Epithelial cell of prostate (primary cell): ENCODE data around the gene AMBRA1.
"Not testable (repeated sequence)": the region's sequence is repeated elsewhere in the genome, so short reads cannot be mapped to it uniquely, and the experiment has no call there.

Experiments
- DNase-seq: peaks from one replicate; pipeline ENCODE4 v3.0.0-alpha.2; 2011; ENCODE audit warnings: low read depth, low spot score
- H3K27ac ChIP-seq: fragments of 450-650 bp; 2 replicates; pipeline ENCODE4 v1.5.1; 2017; ENCODE audit warnings: mild to moderate bottlenecking

The AMBRA1 gene

DNA sequence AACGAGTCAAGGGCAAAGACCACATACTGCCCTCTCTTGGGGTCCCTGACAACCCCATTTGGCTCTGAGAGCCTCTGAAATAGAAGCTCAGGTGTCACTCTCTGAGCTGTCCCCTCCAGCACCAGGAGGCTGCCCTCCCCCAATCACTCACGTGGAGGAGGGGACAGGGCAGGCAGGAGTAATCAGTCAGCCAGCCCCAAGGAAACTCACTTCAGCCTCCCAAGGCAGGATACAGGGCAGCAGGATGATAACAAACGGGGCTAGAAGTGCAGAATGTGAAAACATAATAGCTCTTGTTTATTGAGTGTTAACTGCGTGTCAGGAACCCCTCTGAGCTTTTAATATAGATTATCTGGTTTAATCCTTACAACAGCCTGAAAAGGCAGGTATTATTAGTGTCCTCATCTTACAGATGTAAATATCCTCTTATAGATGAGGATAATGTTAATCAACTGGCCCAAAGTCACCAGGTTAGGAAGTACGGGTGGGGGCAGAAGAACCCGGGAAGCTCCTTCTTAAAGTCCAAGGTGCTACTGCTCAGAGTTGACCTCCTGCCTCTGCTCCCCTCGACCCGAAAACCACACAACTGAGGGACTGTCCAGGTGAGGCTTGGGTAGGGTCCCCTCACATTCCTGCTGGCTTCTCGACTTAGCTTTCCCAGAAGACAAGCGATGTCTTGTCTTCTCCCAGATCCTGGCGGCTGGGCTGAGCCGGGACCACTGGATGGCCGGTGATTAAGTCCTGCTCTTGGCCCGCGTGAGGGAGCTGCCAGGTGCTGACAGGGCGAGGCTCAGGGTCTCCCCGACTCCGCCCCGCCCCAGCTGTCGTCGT, 205.0 kb downstream of the AMBRA1 start:
- H3K27ac ChIP-seq = no peak overlapping the region
- no peak for DNase-seq

DNA sequence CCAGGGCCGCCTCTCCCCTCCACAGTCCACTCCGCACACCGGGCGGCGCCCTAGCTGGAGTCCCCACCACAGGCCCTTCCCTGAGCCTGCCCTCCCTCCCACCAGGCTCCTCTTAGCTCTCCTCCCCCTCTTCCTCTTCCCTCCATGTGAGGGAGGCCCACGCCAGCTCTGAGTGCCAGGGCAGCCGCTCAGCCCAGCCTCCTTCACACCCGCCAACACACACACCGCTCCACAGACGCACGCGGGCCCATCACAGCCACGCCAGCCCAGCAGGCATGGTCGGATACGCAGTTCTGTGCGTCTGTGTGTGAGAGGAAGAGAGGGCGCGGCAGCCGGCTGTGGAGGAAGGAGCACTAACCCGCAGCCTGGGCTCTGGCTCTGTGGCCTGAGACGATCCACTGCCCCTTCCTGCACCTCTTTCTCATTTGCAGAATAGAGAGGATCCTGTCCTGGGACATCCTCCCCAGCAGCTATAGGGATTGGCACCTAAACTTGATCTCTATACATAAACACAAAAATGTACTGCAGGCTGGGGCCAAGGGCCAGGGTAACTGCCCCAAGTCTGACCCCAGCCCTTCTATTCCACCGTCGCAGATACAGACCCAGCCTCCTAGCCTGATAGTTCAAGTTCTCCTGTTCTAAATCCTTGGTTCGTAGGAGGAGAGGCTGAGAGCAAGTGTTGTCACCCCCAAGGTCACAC, 205.8 kb downstream of the AMBRA1 start:
- no peak for DNase-seq
- no peak overlapping the region for H3K27ac ChIP-seq

DNA sequence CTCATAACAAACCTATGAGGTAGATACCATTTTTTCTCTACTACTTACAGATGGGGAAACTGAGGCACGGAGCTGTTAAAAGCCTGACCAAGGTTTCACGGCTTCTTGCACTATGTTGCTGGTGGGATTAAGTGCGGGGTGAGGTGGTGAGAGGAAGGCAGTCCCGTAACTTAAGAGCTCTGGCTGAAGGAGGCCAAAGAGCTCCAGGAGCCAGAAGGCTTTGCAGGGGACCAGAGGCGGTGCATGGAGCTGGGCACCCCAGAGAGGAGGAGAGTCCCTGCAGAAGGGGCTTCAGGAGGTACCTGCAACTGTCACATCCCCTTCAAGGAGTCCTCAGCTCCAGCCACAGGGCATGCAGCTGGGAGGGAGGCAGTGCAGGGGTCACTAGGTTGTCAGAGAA, 206.4 kb downstream of the AMBRA1 start:
- no peak for DNase-seq
- H3K27ac ChIP-seq = no peak overlapping the region

DNA sequence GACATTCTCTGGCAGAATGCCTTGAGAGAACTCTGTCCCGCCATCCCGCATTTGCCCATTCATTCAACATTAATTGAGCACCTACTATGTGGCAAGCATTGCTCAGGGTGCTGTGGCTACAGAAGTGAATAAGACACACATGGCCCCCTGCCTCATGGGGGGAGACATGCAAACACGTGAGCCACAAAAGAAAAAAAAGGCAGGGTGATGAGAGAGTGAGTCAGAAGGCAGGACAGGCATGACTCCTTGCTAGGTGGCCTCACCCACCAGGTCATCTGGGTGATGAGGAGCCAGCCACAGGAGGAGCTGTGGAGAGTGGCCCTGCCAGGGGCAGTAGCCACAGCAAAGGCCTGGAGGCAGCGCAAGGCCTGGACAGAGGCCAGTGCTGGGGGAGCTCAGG, 207.1 kb downstream of the AMBRA1 start:
- H3K27ac ChIP-seq = no peak overlapping the region
- DNase-seq = no peak

DNA sequence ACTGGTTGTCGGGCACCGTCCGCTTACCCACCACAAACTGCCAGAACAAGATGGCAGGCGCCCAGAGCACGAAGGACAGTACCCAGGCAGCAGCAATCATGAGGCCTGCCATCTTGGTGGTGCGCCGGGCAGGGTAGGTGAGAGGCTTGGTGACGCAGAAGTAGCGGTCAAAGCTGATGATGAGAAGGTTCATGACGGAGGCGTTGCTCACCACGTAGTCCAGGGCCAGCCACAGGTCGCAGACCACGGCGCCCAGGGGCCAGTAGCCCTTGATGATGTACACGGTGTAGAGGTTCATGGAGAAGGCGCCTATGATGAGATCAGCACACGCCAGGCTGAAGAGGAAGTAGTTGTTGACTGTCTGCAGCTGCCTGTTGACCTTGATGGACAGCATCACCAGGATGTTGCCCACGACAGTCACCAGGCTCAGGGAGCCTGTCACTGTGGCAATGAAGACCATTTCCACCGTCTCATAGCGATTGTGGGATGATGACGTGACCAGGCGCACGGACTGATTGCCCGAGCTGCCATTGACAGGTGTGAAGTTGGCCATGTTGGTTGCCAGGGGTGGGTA, 207.7 kb downstream of the AMBRA1 start:
- no peak overlapping the region for H3K27ac ChIP-seq
- DNase-seq = no peak

DNA sequence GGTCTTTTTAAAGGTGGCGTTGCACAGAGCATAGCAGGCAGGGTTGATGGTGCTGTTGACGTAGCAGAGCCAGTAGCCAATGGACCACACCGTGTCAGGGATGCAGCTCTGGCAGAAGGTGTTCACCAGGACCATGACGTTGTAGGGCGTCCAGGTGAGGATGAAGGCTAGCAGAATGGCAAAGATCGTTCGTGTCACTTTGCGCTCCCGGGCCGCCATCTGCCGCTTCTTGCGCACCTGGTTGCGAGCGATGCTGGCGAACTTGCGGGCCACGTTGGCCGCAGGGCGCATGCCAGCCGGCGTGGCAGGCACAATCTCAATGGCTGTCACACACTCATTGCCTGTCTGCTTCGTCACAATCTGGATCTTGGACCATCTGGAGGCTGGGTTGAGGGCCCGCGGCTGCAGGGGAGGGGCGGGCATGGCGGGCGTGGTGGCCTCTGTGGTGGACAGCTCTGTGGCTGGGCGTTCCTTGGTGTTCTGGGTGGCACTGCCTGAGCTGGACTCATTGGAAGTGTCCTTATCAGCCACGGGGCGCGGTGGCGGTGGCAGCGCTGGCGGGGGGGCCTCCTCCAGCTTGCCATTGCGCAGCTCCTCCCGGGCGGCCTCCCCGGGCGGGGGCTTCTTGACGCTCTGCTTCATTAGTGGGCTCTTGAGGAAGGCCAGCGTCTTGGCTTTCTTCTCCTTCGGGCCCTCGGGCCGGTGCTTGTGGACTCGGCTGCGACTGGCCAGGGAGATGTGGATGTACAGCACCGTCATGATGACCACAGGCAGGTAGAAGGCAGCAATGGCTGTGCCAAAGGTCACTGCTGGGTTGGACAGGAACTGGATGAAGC, 208.4 kb downstream of the AMBRA1 start:
- DNase-seq = no peak
- no peak overlapping the region for H3K27ac ChIP-seq

DNA sequence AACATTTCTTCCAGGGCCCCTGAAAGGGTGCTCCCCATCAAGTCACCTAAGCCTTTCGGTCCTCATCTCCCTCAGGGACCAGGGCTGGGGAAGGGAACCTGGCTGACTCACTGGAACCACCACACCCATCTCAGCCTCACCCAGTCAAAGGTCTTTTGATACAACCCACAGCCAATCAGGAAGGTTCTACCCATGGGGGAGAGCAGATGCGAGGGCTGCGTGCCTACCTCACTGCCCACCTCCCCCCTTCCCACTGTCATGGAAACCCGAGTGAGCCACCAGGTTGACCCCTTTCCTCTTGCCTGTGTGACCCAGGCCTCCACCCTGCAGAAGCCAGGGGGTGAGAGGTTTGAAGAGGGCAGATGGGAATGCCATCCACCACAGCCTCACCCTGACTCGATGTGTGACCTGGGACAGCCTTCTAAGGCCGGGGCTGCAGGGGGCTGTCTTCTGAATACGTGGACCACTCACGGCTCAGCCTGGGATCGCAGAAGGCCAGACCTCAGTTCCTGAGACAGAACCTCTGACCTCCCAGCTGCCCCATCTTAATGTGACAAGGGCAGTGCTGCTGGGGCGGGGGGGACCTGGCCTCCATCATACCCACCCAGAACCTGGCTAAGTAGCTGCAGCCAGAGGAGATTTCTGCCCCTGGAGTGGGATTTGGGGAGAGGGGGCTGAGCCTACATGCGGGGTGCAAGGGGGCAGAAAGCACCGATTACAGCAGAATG, 209.7 kb downstream of the AMBRA1 start:
- DNase-seq = no peak

DNA sequence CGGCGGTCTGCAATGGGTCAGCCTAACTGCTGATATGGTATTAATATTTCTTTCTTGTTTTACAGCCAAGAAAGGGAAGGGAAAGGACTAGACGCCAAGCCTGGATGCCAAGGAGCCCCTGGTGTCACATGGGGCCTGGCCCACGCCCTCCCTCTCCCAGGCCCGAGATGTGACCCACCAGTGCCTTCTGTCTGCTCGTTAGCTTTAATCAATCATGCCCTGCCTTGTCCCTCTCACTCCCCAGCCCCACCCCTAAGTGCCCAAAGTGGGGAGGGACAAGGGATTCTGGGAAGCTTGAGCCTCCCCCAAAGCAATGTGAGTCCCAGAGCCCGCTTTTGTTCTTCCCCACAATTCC, 210.4 kb downstream of the AMBRA1 start:
- no peak for DNase-seq

More for the DNA sequence above, 209.7 kb downstream of the AMBRA1 start:
- no peak overlapping the region for H3K27ac ChIP-seq

DNA sequence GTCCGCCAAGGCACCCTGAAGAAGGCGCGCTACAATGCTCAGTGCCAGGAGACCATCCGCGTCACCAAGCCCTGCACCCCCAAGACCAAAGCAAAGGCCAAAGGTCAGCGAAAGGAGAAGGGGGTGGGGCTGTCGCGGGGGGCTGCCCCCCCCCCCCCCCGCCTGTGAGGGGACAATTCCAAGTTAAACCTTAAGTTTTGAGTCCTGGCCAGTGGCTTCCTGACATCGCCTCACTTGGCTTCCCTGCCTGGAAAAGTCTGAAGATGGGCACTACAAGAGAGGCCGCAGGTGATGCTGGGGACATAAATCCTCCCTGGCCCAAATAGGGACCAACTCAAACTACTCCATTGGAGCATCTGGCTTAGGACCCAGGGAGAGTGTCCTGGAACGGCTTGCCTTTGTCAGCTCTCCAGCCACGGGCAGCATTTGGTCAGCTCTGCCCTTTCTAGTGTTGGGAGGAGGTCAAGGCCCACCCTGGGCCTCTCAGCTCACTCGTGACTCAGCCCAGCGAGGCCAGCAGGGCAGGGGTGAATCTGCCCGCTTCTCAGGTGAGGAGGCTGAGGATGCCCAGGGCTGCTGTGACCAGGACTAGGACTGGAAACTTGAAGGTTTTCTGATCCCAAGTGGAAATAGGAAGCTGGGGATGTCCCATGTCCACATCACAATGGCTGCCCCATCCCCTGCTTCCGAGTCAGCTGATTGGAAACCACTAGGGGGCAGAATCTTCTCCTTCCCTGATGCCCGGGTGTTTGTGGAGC, 211.0 kb downstream of the AMBRA1 start:
- no peak overlapping the region for H3K27ac ChIP-seq
- DNase-seq = no peak

More for the DNA sequence above, 210.4 kb downstream of the AMBRA1 start:
- H3K27ac ChIP-seq = no peak overlapping the region

DNA sequence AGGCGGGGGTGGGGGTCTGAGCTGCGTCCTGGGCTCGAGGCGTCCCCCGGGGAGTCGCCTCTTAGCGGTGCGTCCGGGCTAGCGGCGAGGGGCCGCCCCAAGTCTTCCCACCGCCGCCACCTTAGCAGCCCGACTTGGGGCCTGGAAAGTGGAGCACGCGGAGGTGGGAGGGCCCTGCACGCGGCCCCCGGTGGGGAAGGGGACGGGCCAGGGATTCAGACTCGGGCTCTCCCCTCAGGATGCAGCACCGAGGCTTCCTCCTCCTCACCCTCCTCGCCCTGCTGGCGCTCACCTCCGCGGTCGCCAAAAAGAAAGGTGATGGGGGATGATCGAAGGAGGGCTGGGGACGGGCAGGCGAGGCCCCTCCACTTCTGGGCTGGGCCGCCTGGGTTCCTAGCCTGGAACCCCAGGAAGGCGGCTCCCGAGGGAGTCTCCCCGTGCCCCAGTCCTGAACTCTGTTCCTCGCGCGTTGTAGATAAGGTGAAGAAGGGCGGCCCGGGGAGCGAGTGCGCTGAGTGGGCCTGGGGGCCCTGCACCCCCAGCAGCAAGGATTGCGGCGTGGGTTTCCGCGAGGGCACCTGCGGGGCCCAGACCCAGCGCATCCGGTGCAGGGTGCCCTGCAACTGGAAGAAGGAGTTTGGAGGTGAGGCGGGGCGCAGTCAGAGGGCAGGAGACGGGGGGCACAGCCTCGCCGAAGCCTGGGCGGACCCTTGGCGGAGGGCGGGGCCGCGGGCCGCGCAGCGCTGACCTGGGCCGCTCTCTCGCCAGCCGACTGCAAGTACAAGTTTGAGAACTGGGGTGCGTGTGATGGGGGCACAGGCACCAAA, 211.8 kb downstream of the AMBRA1 start:
- DNase-seq = no peak
- H3K27ac ChIP-seq = no peak overlapping the region

DNA sequence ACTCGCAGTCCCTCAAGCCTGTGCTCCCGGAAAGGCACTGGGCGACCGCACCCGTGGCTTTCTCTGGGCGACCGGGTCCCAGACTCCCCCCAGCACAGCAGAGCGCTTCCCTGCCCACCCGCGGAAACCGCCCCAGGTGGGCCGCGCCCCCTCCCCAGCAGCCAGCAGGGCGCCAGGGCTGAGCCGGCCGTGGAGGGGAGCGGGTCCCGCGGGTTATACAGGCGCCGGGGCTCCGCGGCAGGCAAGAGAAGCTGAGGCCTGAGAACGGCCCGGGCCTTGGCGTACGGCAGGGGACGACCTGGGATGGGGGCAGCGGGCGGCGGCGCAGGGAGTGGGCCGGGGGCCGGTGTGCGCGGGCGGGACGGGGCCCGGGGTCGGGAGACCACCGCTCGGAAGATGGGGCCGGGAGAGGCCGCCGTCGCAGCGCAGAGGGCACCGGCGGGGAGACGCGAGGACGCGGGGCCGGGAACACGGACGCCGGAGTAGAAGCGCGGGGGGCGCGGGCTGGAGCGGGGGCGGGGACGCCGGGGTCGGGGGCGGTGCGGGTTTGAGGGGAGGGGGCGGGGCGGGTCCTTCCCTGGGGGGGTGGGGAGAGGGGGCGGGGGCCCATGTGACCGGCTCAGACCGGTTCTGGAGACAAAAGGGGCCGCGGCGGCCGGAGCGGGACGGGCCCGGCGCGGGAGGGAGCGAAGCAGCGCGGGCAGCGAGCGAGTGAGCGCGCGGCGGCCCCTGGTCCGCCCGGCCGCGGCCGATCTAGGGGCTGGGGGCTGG, 212.6 kb downstream of the AMBRA1 start, which contains the start of gene MDK:
TSS of gene MDK (plus strand) at position 622 of the 771 bp plus-strand sequence. CDS start 389 bp downstream, outside the sequence.
- no peak within 1 kb of the TSS for H3K27ac ChIP-seq
- no peak for DNase-seq

DNA sequence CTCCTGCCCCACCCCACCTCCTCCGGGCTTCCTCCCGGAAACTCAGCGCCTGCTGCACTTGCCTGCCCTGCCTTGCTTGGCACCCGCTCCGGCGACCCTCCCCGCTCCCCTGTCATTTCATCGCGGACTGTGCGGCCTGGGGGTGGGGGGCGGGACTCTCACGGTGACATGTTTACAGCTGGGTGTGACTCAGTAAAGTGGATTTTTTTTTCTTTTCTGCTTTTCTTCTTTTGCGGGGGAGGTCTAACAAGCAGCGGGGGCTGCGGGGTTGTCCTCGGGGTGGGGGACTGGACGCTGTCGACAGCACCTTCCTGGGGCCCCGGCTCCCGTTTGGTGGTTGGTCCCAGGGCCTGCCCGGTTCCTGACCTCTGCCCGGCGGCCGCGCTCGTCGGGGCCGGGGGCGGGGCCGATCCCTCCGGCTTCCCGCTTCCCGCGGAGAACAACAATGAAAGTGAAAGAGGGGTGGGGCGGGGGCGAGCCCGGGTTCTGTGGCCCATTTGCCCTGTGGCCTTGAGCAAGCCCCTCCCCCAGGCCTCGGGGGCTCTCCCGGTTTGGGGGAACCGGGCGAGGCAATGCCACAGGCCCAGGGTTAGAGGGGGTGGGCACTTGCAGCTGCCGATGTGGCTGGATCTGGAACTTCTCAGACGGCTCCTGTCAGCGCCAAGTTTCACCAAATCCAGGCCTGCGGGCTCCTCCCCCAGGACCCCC, 213.3 kb downstream of the AMBRA1 start:
- H3K27ac ChIP-seq = no peak overlapping the region
- no peak for DNase-seq

DNA sequence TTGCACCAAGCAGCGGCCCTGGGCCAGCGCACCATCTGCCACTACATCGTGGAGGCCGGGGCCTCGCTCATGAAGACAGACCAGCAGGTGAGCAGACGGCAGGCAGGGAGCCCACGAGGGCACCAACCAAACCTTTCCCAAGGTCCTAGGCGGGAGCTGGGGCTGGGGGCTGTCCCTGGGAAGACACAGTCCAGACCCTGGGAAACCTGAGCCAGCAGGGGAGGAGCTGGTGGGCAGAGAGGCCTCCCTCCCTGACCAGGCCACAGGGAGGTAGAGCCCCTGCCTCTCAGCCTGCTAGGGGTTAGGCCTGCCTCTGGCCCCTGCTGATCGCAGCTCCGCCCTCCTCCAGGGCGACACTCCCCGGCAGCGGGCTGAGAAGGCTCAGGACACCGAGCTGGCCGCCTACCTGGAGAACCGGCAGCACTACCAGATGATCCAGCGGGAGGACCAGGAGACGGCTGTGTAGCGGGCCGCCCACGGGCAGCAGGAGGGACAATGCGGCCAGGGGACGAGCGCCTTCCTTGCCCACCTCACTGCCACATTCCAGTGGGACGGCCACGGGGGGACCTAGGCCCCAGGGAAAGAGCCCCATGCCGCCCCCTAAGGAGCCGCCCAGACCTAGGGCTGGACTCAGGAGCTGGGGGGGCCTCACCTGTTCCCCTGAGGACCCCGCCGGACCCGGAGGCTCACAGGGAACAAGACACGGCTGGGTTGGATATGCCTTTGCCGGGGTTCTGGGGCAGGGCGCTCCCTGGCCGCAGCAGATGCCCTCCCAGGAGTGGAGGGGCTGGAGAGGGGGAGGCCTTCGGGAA, 214.1 kb downstream of the AMBRA1 start:
- not testable (repeated sequence) for H3K27ac ChIP-seq, DNase-seq

DNA sequence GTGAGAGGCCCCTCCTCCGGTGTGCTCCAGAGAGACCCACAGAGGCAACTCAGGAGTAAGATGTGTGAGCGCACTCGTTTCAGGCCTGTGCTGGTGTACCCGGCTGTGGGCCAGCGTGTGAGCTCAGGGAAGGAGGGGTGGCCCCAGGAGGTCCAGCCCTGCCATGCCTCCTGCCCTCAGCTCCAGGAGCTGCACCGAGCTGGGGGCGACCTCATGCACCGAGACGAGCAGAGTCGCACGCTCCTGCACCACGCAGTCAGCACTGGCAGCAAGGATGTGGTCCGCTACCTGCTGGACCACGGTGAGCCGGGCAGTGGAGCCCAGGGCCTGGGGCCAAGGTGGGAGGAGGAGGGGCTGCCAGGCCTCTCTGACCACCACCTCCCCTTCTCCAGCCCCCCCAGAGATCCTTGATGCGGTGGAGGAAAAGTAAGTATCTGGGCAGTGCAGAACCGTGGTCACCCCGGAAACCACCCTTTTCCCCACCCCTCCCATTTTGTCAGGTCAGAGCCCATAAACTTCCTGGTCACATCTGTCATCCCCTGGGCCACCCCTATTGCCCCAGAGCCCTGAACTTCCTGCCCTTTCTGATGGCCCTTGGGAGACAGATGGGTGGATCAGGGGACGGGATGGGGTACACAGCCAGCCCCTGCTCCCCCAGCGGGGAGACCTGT, 214.9 kb downstream of the AMBRA1 start:
- DNase-seq = no peak
- H3K27ac ChIP-seq = no peak overlapping the region

DNA sequence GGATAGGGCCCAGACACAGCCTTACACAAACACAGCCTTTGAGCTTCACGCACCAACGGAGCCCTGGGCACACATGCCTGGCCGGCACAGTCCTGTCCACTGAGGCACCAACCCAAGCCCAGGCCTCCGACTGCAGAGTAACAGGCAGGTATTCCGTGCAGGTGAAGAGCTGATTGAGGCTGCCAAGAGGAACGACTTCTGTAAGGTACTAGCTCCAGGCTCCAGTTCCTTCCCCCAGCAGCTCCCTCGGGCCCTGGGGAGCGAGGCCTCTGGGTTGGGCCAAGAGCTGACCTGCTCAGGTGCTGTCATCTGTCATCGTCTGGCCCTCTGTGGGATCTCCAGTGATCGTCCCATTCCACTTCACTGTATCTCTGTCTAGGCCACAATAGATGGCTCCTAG, 215.5 kb downstream of the AMBRA1 start:
- no peak overlapping the region for H3K27ac ChIP-seq
- no peak for DNase-seq

DNA sequence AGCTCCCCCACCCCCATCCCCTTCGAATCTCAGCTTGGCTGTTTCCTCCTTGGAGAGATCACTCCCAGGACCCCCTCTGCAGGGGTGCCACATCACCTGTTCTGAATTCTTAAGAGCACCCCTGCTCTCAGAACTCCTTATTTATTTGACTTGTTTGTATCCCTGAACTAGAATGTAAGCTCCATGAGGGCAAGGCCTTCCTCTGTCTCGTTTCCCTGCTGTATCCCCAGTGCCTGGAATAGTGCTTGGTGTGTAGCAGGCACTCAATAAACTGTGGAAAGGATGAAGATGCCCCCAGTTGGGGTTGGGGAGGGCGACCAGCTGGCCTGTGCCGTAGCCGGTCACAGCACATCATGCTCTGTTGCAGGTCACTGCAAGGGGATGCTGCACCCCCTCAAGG, 216.0 kb downstream of the AMBRA1 start:
- DNase-seq = no peak
- no peak overlapping the region for H3K27ac ChIP-seq
